Measurements from ENCODE around the gene CCDC88C. TPM values are rescaled to one million over a fixed set of nuclear protein-coding genes. Genes with fewer than 3 reads are reported as not detected.

Gene CCDC88C
- polyA plus RNA-seq, 2 of the 4 experiments (the other 2 are of a cell fraction): 2.9 to 3.7 TPM

DNA sequence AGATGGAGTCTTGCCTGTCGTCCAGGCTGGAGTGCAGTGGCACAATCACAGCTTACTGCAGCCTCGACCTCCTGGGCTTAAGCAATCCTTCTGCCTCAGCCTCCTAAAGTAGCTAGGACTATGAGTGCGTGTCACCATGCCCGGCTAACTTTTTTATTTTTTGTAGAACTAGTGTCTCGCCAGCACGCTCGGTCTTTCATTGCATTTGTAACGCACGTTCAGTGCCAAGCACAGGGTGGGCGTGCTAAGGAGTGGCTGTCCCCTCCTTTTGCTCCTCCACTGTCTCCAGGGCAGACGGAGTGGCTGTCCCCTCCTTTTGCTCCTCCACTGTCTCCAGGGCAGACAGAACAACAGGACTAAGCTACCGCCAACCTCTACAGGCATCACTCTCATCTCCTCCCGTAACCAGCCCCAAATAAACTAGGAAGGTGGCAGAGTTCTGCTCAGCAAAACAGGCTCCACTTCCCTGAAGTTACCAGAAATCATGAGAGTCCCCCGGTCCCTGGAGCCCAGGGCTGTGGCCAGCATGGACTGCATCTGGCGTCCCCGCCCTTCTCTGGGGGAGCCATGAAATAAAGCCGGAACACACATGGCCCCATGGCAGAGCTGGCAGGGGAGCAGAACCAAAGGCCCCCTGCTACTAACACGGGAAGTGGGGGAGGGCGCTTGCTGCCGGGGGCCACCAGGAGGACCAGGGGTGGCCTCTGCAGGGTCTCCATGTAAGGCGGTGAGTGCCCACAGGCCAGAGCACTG, 60.2 kb downstream of the CCDC88C start:
- POLR2A ChIA-PET: no interaction called here
- H3K4me2 ChIP-seq: no peak overlapping the region
- no peak for FAIRE-seq
- ATAC-seq: no peak
- CTCF ChIA-PET: interaction anchor here (1.6 to 2.5 kb wide), 2 partner anchors 33 to 34 kb away, joined by 3 to 8 read pairs; no protein-coding TSS in a partner anchor
- no peak overlapping the region for H3K4me3 ChIP-seq
- H3K4me1 ChIP-seq: no peaks in the 10 kb centered on the region
- H3K27ac ChIP-seq: no peak overlapping the region
- no peaks in the 10 kb centered on the region for H3K9me3 ChIP-seq
- TF ChIP-seq KDM5A (IDR thresholded peaks at IDR 0.05): no peak
- no peak for TF ChIP-seq RNF2 (IDR thresholded peaks at IDR 0.05; ENCODE audit: borderline replicate concordance, low read depth)
- TF ChIP-seq, protein P1, sequence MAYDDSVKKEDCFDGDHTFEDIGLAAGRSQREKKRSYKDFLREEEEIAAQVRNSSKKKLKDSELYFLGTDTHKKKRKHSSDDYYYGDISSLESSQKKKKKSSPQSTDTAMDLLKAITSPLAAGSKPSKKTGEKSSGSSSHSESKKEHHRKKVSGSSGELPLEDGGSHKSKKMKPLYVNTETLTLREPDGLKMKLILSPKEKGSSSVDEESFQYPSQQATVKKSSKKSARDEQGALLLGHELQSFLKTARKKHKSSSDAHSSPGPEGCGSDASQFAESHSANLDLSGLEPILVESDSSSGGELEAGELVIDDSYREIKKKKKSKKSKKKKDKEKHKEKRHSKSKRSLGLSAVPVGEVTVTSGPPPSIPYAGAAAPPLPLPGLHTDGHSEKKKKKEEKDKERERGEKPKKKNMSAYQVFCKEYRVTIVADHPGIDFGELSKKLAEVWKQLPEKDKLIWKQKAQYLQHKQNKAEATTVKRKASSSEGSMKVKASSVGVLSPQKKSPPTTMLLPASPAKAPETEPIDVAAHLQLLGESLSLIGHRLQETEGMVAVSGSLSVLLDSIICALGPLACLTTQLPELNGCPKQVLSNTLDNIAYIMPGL (CRISPR knock-in tag; IDR thresholded peaks at IDR 0.05; ENCODE audit: borderline replicate concordance): no peak
- TF ChIP-seq GATA3 (IDR thresholded peaks at IDR 0.05; ENCODE audit: borderline replicate concordance): no peak
- no peak for TF ChIP-seq RARB (CRISPR knock-in tag; IDR thresholded peaks at IDR 0.05)
- TF ChIP-seq HOXB5 (CRISPR knock-in tag; IDR thresholded peaks at IDR 0.05): no peak
- no peak for TF ChIP-seq CEBPB (IDR thresholded peaks at IDR 0.05)
- DNase-seq (ENCODE audit: low read depth in 1 of 2, low spot score in 1 of 2): no peak
- WGBS (ENCODE audit: missing lambda C conversion rate): 91% methylated on average over 17 of the region's 21 CpGs

DNA sequence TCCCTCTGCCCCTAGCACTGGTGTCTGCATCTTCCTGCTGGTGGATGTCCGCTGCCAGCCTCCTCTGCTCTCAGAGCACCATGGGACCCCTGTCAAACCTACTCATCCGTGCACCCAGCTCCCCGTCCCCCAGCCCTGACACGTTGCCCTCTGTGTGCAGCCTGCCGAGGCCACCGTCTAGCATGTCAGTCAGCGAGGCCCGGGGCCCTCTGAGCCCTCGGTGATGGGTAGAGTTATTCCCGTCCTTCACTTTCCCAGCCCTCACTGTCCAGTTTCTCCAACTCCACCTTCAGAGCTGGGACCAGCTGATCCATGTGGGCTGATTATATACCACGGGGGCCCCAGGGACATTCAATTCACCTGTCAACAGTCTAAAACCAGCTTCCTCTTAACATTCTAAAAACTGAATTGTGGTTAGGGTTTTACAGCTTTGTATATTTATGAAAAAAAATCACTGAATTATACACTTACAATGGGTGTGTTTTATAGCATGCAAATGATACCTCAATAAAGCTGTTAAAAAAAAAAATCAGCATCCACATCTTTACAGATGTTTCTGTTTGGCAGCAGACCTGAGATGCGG, 61.3 kb downstream of the CCDC88C start:
- POLR2A ChIA-PET: no interaction called here
- ATAC-seq: no peak
- H3K4me1 ChIP-seq: no peaks in the 10 kb centered on the region
- 76% methylated on average over 12 of the region's 12 CpGs for WGBS (ENCODE audit: missing lambda C conversion rate)
- H3K9me3 ChIP-seq: no peaks in the 10 kb centered on the region
- no peak overlapping the region for H3K4me2 ChIP-seq
- no peak overlapping the region for H3K4me3 ChIP-seq
- FAIRE-seq: no peak
- TF ChIP-seq, protein P2, sequence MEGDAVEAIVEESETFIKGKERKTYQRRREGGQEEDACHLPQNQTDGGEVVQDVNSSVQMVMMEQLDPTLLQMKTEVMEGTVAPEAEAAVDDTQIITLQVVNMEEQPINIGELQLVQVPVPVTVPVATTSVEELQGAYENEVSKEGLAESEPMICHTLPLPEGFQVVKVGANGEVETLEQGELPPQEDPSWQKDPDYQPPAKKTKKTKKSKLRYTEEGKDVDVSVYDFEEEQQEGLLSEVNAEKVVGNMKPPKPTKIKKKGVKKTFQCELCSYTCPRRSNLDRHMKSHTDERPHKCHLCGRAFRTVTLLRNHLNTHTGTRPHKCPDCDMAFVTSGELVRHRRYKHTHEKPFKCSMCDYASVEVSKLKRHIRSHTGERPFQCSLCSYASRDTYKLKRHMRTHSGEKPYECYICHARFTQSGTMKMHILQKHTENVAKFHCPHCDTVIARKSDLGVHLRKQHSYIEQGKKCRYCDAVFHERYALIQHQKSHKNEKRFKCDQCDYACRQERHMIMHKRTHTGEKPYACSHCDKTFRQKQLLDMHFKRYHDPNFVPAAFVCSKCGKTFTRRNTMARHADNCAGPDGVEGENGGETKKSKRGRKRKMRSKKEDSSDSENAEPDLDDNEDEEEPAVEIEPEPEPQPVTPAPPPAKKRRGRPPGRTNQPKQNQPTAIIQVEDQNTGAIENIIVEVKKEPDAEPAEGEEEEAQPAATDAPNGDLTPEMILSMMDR (IDR thresholded peaks at IDR 0.05): no peak
- no peak for TF ChIP-seq SREBF2 (IDR thresholded peaks at IDR 0.05)
- no peak for TF ChIP-seq SMC3 (IDR thresholded peaks at IDR 0.05)
- TF ChIP-seq, protein P3, sequence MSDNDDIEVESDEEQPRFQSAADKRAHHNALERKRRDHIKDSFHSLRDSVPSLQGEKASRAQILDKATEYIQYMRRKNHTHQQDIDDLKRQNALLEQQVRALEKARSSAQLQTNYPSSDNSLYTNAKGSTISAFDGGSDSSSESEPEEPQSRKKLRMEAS (IDR thresholded peaks at IDR 0.05): no peak
- TF ChIP-seq NR3C1 (IDR thresholded peaks at IDR 0.05): no peak
- no peak for TF ChIP-seq KDM1A (IDR thresholded peaks at IDR 0.05; ENCODE audit: low read depth)
- TF ChIP-seq, protein P4, sequence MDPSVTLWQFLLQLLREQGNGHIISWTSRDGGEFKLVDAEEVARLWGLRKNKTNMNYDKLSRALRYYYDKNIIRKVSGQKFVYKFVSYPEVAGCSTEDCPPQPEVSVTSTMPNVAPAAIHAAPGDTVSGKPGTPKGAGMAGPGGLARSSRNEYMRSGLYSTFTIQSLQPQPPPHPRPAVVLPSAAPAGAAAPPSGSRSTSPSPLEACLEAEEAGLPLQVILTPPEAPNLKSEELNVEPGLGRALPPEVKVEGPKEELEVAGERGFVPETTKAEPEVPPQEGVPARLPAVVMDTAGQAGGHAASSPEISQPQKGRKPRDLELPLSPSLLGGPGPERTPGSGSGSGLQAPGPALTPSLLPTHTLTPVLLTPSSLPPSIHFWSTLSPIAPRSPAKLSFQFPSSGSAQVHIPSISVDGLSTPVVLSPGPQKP (IDR thresholded peaks at IDR 0.05; ENCODE audit: low read depth, low read length): no peak
- no peak for TF ChIP-seq CBX2 (IDR thresholded peaks at IDR 0.05; ENCODE audit: borderline replicate concordance, low read depth)
- CTCF ChIA-PET: interaction anchor here (0.8 to 2.5 kb wide), 6 partner anchors 16 to 179 kb away, joined by 3 to 8 read pairs (median 3); no protein-coding TSS in a partner anchor
- DNase-seq (ENCODE audit: low read depth in 1 of 2, low spot score in 1 of 2): no peak
- no peak overlapping the region for H3K27ac ChIP-seq

DNA sequence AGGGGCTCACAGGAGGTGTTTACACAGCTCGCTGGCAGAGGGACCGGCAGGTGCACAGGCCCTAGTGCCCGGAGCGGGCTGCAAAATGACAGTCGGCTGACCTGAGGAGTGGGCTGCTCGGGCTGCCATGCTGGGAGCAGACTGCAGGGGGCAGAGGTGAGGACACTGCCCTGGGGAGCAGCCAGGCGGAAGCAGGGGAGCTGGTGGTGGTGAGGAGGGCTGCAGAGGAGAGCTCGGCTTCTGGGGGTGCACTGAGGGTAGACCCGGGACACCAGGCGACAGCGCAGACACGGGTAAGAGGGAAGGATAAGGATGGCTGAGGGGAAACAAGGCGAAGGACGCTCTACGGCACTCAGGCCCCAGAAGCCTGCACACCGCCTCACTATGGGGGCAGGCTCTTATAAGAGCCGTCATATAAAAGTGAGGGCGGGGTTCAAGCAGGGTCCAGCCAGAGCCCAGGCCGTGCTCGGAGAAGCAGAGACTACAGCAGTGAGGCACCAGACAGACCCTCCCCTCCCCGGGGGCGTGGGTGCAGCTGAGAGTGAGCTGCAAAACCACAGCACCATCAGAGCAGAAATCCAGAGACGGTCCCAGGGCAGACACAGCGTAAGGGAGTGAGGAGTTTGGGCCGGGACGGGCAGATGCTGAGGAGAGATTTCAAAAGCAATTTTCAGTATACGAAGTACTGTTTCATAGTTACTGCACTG, 62.5 kb downstream of the CCDC88C start:
- H3K4me2 ChIP-seq: no peak overlapping the region
- H3K9me3 ChIP-seq: no peaks in the 10 kb centered on the region
- H3K27ac ChIP-seq: no peak overlapping the region
- no peaks in the 10 kb centered on the region for H3K4me1 ChIP-seq
- no peak for FAIRE-seq
- DNase-seq (ENCODE audit: low read depth in 1 of 2, low spot score in 1 of 2): peak in 1 of 2 experiments; percentile 25
- ATAC-seq: peak; percentile 33 to 71; a peak in 3 of 6 replicates
- POLR2A ChIA-PET: no interaction called here
- H3K4me3 ChIP-seq: no peak overlapping the region
- TF ChIP-seq SREBF2 (IDR thresholded peaks at IDR 0.05) (no peak), ZC3H11A (IDR thresholded peaks at IDR 0.05) (no peak), HEYL (CRISPR knock-in tag; IDR thresholded peaks at IDR 0.05) (no peak), MYC (IDR thresholded peaks at IDR 0.05; ENCODE audit: borderline replicate concordance, low read length) (no peak), FOSL2 (IDR thresholded peaks at IDR 0.05) (no peak), FOSL2 (CRISPR knock-in tag; IDR thresholded peaks at IDR 0.05) (no peak), NPAS2 (CRISPR knock-in tag; IDR thresholded peaks at IDR 0.05; ENCODE audit: borderline replicate concordance) (no peak)
- TF ChIP-seq, protein P4 (IDR thresholded peaks at IDR 0.05; ENCODE audit: low read depth, low read length): no peak
- 85% methylated on average over 27 of the region's 27 CpGs for WGBS (ENCODE audit: missing lambda C conversion rate)
- CTCF ChIA-PET: interaction anchor here (1.2 to 2.5 kb wide), 3 partner anchors 15 to 30 kb away, joined by 3 to 8 read pairs (median 3); no protein-coding TSS in a partner anchor

Measured in A549 (cell line).